Osteoblast (primary cell): ENCODE measurements around the gene FBP1. TPM values are rescaled to one million over a fixed set of nuclear protein-coding genes. Genes with fewer than 3 reads are reported as not detected.
A peak's percentile ranks its signal among the peaks of the same experiment; 100 is the strongest.

Source experiments
- DNase-seq: peaks from one replicate; pipeline ENCODE4 v3.0.0; 2011; ENCODE audit warnings: low spot score, mixed read lengths; ENCODE audit not compliant: insufficient read length; ENCODE audit errors: missing footprints
- H2AFZ ChIP-seq: 2 replicates; pipeline ENCODE4 v1.6.0; 2011; ENCODE audit warnings: mild to moderate bottlenecking, low read length
- H3K27ac ChIP-seq: 2 replicates; pipeline ENCODE4 v1.5.1; 2011; ENCODE audit warnings: mild to moderate bottlenecking, low read depth, low read length, moderate library complexity
- H3K27me3 ChIP-seq: 2 replicates; pipeline ENCODE4 v1.6.0; 2012; ENCODE audit warnings: mild to moderate bottlenecking, control low read depth, inconsistent platforms, low read length, moderate library complexity; ENCODE audit not compliant: insufficient read depth
- H3K36me3 ChIP-seq: 2 replicates; pipeline ENCODE4 v1.5.1; 2011; ENCODE audit warnings: mild to moderate bottlenecking, low read length, control low read depth, moderate library complexity; ENCODE audit not compliant: insufficient read depth
- H3K4me1 ChIP-seq: 2 replicates; pipeline ENCODE4 v1.5.1; 2011; ENCODE audit warnings: mild to moderate bottlenecking, low read length, control low read depth, moderate library complexity; ENCODE audit not compliant: insufficient read depth
- H3K4me2 ChIP-seq: 2 replicates; pipeline ENCODE4 v1.6.0; 2011; ENCODE audit warnings: mild to moderate bottlenecking, low read length; ENCODE audit not compliant: insufficient read depth
- H3K4me3 ChIP-seq: fragments of 200-600 bp; sonication (generic); 3 replicates; pipeline ENCODE4 v1.5.1; 2012; ENCODE audit warnings: mild to moderate bottlenecking, low read length, inconsistent platforms; ENCODE audit not compliant: insufficient read depth
- H3K79me2 ChIP-seq: 2 replicates; pipeline ENCODE4 v1.6.0; 2012; ENCODE audit warnings: mild to moderate bottlenecking, low read length, control low read depth, inconsistent platforms; ENCODE audit not compliant: insufficient read depth
- H3K9me3 ChIP-seq: 2 replicates; pipeline ENCODE4 v1.5.1; 2011; ENCODE audit warnings: low read depth, low read length, control low read depth
- H4K20me1 ChIP-seq: 2 replicates; pipeline ENCODE4 v1.6.0; 2012; ENCODE audit warnings: mild to moderate bottlenecking, low read length, control low read depth; ENCODE audit not compliant: insufficient read depth
- CTCF ChIP-seq: IDR thresholded peaks from 2 replicates; pipeline ENCODE4 v1.5.1; 2011; ENCODE audit warnings: mild to moderate bottlenecking, low read depth, low read length, moderate library complexity; ENCODE audit errors: extremely low read depth
- total RNA-seq: library from RNA; depleted of rRNA; stranded (reverse); fragments of >200 nt; gene quantifications from 2 replicates; pipeline ENCODE4 v1.2.3, GENCODE V29; 2012

Gene FBP1
- total RNA-seq, 1 donor, result 0.72 TPM

- no peaks in the 10 kb centered on the region for H3K4me1 ChIP-seq
- H3K4me2 ChIP-seq, result no peak overlapping the region
- no peaks in the 10 kb centered on the region for H3K9me3 ChIP-seq
- no peak overlapping the region for H3K4me3 ChIP-seq
- no peaks in the 10 kb centered on the region for H3K36me3 ChIP-seq
- TF ChIP-seq CTCF, result no peak
- no peak overlapping the region for H2AFZ ChIP-seq
- peaks cover 3% of the 10 kb centered on the region for H3K27me3 ChIP-seq
- H3K79me2 ChIP-seq, result no peaks in the 10 kb centered on the region
- H4K20me1 ChIP-seq, result no peaks in the 10 kb centered on the region
- DNase-seq, result no peak
- no peak overlapping the region for H3K27ac ChIP-seq
Measured at GRCh38 chr9:94560237-94560636, 79.1 kb downstream of the FBP1 start.

GRCh38 chr9:94557376-94557775 lies 81.9 kb downstream of the FBP1 start:
- Histone ChIP-seq H3K9me3 (no peaks in the 10 kb centered on the region), H3K4me3 (no peak overlapping the region), H3K4me1 (no peaks in the 10 kb centered on the region), H3K36me3 (no peaks in the 10 kb centered on the region), H3K4me2 (no peak overlapping the region), H3K79me2 (no peaks in the 10 kb centered on the region), H4K20me1 (no peaks in the 10 kb centered on the region), H2AFZ (no peak overlapping the region), H3K27ac (no peak overlapping the region), H3K27me3 (peaks cover 3% of the 10 kb centered on the region)
- no peak for DNase-seq
- no peak for TF ChIP-seq CTCF

- peak; percentile 43 for TF ChIP-seq CTCF
- no peaks in the 10 kb centered on the region for H3K4me1 ChIP-seq
- peak; percentile 88 for DNase-seq
- H3K27me3 ChIP-seq, result peaks cover 3% of the 10 kb centered on the region
- H3K27ac ChIP-seq, result peak within 1 kb of the TSS; percentile 12
- H3K79me2 ChIP-seq, result no peaks in the 10 kb centered on the region
- no peaks in the 10 kb centered on the region for H3K36me3 ChIP-seq
- H3K9me3 ChIP-seq, result no peaks in the 10 kb centered on the region
- peak within 1 kb of the TSS; percentile 59 for H3K4me3 ChIP-seq
- H4K20me1 ChIP-seq, result no peaks in the 10 kb centered on the region
- H2AFZ ChIP-seq, result peak within 1 kb of the TSS; percentile 28
- H3K4me2 ChIP-seq, result peak within 1 kb of the TSS; percentile 52
Measured at GRCh38 chr9:94554439-94555331, 84.6 kb downstream of the FBP1 start, which contains the start of gene PCAT7. TSS of gene PCAT7 (plus strand) at chr9:94555083.

GRCh38 chr9:94554078-94554438 lies 85.3 kb downstream of the FBP1 start:
- no peak for TF ChIP-seq CTCF
- H3K79me2 ChIP-seq, result no peaks in the 10 kb centered on the region
- H3K9me3 ChIP-seq, result no peaks in the 10 kb centered on the region
- H3K36me3 ChIP-seq, result no peaks in the 10 kb centered on the region
- H3K4me1 ChIP-seq, result no peaks in the 10 kb centered on the region
- no peak overlapping the region for H3K4me3 ChIP-seq
- H3K4me2 ChIP-seq, result no peak overlapping the region
- H3K27ac ChIP-seq, result no peak overlapping the region
- H2AFZ ChIP-seq, result no peak overlapping the region
- H4K20me1 ChIP-seq, result no peaks in the 10 kb centered on the region
- peaks cover 3% of the 10 kb centered on the region for H3K27me3 ChIP-seq
- no peak for DNase-seq
